ENCODE measurements around the gene HGFAC.

DNA sequence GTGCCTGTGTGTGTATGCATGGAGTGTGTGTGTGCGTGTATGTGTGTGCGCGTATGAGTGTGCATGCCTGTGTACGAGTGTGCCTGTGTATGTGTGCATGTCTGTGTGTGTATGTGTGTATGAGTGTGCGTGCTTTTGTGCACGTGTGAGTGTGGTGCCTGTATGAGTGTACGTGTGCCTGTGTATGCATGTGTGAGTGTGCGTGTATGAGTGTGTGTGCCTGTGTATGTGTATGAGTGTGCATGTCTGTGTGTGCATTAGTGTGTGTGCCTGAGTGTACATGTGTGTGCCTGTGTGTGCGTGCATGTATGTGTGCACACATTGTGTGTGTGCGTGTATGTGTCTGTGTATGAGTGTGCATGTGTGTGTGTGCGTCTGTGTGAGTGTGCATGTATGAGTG, 27.0 kb downstream of the HGFAC start:
- TF ChIP-seq CTCF (conservative IDR thresholded peaks at IDR 0.05; ENCODE audit: low read depth, low read length) (no peak), EZH2phosphoT487 (IDR thresholded peaks at IDR 0.05; ENCODE audit: borderline replicate concordance, low read length) (no peak)
